Glutamatergic neuron (in vitro differentiated cells): ENCODE data around the gene CNBD2. TPM values are rescaled to one million over a fixed set of nuclear protein-coding genes. Genes with fewer than 3 reads are reported as not detected.
"Not testable (repeated sequence)": the region's sequence is repeated elsewhere in the genome, so short reads cannot be mapped to it uniquely, and the experiment has no call there.

Experiments used
- DNase-seq: peaks from one replicate; pipeline ENCODE4 v3.0.0; 2022
- H3K27ac Mint-ChIP-seq: one replicate; pipeline ENCODE4 v1.8.0; 2020; ENCODE audit warnings: mild to moderate bottlenecking, mixed read lengths, inconsistent platforms; ENCODE audit not compliant: unreplicated experiment
- H3K27me3 Mint-ChIP-seq: one replicate; pipeline ENCODE4 v1.8.0; 2020; ENCODE audit warnings: mild to moderate bottlenecking, moderate library complexity, mixed read lengths, inconsistent platforms; ENCODE audit not compliant: unreplicated experiment
- H3K36me3 Mint-ChIP-seq: one replicate; pipeline ENCODE4 v1.8.0; 2020; ENCODE audit warnings: mild to moderate bottlenecking, mixed read lengths, inconsistent platforms; ENCODE audit not compliant: unreplicated experiment
- H3K4me1 Mint-ChIP-seq: one replicate; pipeline ENCODE4 v1.8.0; 2020; ENCODE audit warnings: mild to moderate bottlenecking, low read depth, mixed read lengths, inconsistent platforms; ENCODE audit not compliant: unreplicated experiment
- H3K4me3 Mint-ChIP-seq: one replicate; pipeline ENCODE4 v1.8.0; 2020; ENCODE audit warnings: mild to moderate bottlenecking, mixed read lengths, inconsistent platforms; ENCODE audit not compliant: unreplicated experiment
- H3K9me3 Mint-ChIP-seq: one replicate; pipeline ENCODE4 v1.8.0; 2020; ENCODE audit warnings: mild to moderate bottlenecking, moderate library complexity, mixed read lengths, inconsistent platforms; ENCODE audit not compliant: unreplicated experiment
- total RNA-seq: library from RNA; stranded (reverse); fragmentation: NEBNext Ultra II Directional; extraction: Animal tissue kit (Norgen Biotek cat#: 25700); gene quantifications from one replicate; pipeline ENCODE4 v1.2.1, GENCODE V29; 2021; ENCODE audit not compliant: unreplicated experiment
- TF ChIP-seq, protein P1 (sequence below): fragments of 200-600 bp; sonication (generic); IDR thresholded peaks from one replicate; pipeline ENCODE4 v1.5.0; 2021; ENCODE audit not compliant: partially characterized antibody, unreplicated experiment

CNBD2 gene
- total RNA-seq, 1 donor from 2014 or later, result 4.7 TPM

DNA sequence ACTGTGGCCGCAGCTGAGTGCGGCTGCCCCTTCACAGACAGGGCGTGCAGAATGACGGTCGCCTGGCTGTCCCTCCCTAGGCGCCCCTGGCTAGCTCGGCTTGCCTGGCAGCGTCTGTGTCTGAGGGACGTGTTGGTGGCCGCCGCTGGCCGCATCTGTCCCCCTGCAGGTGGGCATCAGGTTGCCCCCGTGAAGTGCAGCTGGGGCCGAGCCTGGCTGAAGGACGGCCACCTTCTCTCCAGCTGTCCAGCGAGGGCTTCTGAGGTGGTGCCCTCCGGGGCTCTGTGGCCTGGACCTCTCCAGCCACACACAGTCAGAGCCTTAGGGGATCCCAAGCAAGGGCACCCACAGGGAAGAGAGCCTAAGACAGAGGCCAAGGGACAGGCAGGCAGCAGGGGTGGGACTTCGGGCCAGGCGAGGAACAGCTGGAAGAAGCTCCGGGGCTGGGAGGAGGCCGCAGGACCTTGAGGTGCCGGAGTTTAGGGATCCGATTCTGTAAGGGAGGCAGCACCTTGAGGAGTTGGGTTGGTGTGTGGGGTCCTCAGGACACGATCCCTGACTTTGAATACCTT lies 97.1 kb downstream of the CNBD2 start:
- H3K4me1 Mint-ChIP-seq, result no peaks in the 10 kb centered on the region
- TF ChIP-seq, protein P1, sequence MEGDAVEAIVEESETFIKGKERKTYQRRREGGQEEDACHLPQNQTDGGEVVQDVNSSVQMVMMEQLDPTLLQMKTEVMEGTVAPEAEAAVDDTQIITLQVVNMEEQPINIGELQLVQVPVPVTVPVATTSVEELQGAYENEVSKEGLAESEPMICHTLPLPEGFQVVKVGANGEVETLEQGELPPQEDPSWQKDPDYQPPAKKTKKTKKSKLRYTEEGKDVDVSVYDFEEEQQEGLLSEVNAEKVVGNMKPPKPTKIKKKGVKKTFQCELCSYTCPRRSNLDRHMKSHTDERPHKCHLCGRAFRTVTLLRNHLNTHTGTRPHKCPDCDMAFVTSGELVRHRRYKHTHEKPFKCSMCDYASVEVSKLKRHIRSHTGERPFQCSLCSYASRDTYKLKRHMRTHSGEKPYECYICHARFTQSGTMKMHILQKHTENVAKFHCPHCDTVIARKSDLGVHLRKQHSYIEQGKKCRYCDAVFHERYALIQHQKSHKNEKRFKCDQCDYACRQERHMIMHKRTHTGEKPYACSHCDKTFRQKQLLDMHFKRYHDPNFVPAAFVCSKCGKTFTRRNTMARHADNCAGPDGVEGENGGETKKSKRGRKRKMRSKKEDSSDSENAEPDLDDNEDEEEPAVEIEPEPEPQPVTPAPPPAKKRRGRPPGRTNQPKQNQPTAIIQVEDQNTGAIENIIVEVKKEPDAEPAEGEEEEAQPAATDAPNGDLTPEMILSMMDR, result no peak
- H3K4me3 Mint-ChIP-seq, result peak overlapping the region; percentile 82
- no peak for DNase-seq
- H3K27ac Mint-ChIP-seq, result peak overlapping the region; percentile 96
- H3K36me3 Mint-ChIP-seq, result peaks cover 5% of the 10 kb centered on the region
- H3K9me3 Mint-ChIP-seq, result peaks cover 11% of the 10 kb centered on the region
- H3K27me3 Mint-ChIP-seq, result peaks cover 13% of the 10 kb centered on the region

DNA sequence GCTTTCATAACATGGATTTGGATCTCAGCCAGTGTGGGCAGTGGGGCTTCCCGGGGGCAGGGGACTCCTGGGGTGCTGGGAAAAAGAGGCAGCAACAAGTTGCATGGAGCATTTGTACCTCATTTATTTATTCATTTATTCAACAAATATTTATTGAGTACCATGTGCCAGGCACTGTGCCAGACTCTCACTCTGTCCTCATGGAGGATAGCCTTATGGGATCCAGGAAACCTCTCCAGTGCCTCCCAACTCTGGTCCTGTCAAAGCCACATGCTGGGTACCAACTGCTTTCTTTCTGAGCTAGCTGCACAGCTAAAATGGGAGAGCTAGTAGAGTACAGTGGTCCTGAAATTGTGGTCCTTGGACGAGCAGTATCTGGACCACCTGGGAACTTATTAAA lies 98.4 kb downstream of the CNBD2 start:
- Mint-ChIP-seq H3K4me3 (no peak overlapping the region), H3K36me3 (peaks cover 5% of the 10 kb centered on the region), H3K27ac (no peak overlapping the region), H3K4me1 (no peaks in the 10 kb centered on the region), H3K27me3 (peaks cover 10% of the 10 kb centered on the region), H3K9me3 (peaks cover 11% of the 10 kb centered on the region)
- TF ChIP-seq, protein P1, result no peak
- no peak for DNase-seq

DNA sequence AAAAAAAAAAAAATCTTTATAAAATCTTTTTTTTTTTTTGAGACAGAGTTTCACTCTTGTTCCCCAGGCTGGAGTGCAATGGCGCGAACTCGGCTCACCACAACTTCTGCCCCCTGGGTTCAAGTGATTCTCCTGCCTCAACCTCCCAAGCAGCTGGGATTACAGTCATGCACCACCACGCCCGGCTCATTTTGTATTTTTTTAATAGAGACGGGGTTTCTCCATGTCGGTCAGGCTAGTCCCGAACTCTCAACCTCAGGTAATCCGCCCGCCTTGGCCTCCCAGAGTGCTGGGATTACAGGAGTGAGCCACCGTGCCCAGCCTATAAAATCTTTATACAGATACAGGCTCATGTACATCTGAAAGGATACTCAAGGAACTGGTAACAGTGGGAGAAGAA lies 100.1 kb downstream of the CNBD2 start:
- H3K27ac Mint-ChIP-seq, DNase-seq, H3K4me3 Mint-ChIP-seq, H3K4me1 Mint-ChIP-seq, H3K36me3 Mint-ChIP-seq: not testable (repeated sequence)
- peaks cover 11% of the 10 kb centered on the region for H3K9me3 Mint-ChIP-seq
- H3K27me3 Mint-ChIP-seq, result peaks cover 10% of the 10 kb centered on the region

DNA sequence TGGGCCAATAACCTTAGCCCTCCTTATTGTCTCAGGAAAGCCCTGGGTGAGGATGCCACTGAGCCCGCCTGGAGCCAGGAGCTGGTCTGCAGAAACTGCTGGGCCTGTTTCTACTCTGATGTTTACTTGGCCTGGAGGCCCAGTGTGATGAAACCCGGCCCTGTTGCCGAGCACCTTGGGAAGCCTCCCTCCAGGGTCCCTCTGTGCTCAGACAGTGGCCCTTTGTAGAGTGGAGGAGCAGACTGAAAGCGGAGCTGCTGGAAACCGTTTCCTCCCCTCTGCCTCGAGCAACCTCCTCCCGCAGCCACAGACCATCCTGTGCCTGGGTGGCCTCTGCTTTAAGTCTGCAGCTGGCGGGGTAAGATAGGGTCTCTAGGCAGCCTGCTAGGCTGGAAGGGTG lies 102.1 kb downstream of the CNBD2 start:
- H3K27ac Mint-ChIP-seq, result no peak overlapping the region
- TF ChIP-seq, protein P1, result no peak
- no peak overlapping the region for H3K4me3 Mint-ChIP-seq

DNA sequence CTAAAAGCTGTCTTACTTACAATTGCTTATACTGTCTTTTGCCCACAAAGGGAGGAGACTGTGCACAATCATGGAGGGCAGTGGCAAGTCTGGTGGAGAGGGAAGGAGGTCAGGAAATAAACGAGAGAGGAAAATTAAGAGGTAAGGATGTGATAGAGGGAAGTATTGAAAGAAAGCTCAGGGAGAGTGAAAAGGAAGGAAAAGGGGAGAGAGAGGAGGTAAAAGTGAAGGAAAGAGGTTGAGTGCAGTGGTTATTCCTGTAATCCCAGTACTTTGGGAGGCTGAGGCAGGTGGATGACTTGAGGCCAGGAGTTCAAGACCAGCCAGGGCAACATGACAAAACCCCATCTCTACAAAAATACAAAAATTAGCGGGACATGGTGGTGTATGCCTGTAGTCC lies 103.5 kb downstream of the CNBD2 start:
- H3K4me1 Mint-ChIP-seq, result no peaks in the 10 kb centered on the region
- no peak for DNase-seq
- H3K9me3 Mint-ChIP-seq, result no peaks in the 10 kb centered on the region
- H3K27ac Mint-ChIP-seq, result no peak overlapping the region
- H3K4me3 Mint-ChIP-seq, result no peak overlapping the region
- H3K36me3 Mint-ChIP-seq, result no peaks in the 10 kb centered on the region
- H3K27me3 Mint-ChIP-seq, result no peaks in the 10 kb centered on the region
- TF ChIP-seq, protein P1, result no peak

More for the DNA sequence above, 102.1 kb downstream of the CNBD2 start:
- H3K36me3 Mint-ChIP-seq, result no peaks in the 10 kb centered on the region
- H3K4me1 Mint-ChIP-seq, result no peaks in the 10 kb centered on the region
- no peak for DNase-seq
- peaks cover 1% of the 10 kb centered on the region for H3K9me3 Mint-ChIP-seq
- H3K27me3 Mint-ChIP-seq, result peaks cover 2% of the 10 kb centered on the region
